Left lung (tissue), 10 donors: ENCODE data around the gene SEMA6A. TPM values are rescaled to one million over a fixed set of nuclear protein-coding genes. Genes with fewer than 3 reads are reported as not detected.

Experiments used
- ATAC-seq: fragments of 200-7000 bp; cut with Tn5 transposase; one replicate; pipeline ENCODE4 v1.9.1; 2020; ENCODE audit warnings: moderate library complexity
- DNase-seq, 4 donors: peaks; one replicate each; pipeline ENCODE4 v3.0.0-alpha.2; 2013 to 2020
- H3K27ac ChIP-seq, 2 donors: fragments of 200-600 bp; sonication (generic) in 1 of 2; one replicate each; pipeline versions ENCODE4 v1.5.0 to v1.8.0; 2020 to 2021
- H3K27me3 ChIP-seq, 2 donors: fragments of 200-600 bp; sonication (generic) in 1 of 2; one replicate each; pipeline versions ENCODE4 v1.5.0 to v1.8.0; 2020 to 2021
- H3K36me3 ChIP-seq, 2 donors: fragments of 200-600 bp; sonication (generic) in 1 of 2; one replicate each; pipeline versions ENCODE4 v1.5.0 to v1.8.0; 2020 to 2021
- H3K4me1 ChIP-seq, 2 donors: fragments of 200-600 bp; one replicate each; pipeline ENCODE4 v1.8.0; 2021
- H3K4me3 ChIP-seq, 2 donors: fragments of 200-600 bp; sonication (generic) in 1 of 2; one replicate each; pipeline versions ENCODE4 v1.5.0 to v1.8.0; 2020 to 2021; ENCODE audit warnings: mild to moderate bottlenecking in 1 of 2
- H3K9me3 ChIP-seq, 2 donors: fragments of 200-600 bp; sonication (generic) in 1 of 2; one replicate each; pipeline versions ENCODE4 v1.5.0 to v1.8.0; 2020 to 2021
- intact Hi-C, 2 donors: fragments of 100-400 bp; cut with DNase I; formaldehyde crosslinking; loops; one replicate each; pipeline versions ENCODE4 v1.11.2 to v1.14.2; 2022
- polyA plus RNA-seq, 6 donors: library from polyadenylated mRNA; unstranded; fragments of 120-200 nt; gene quantifications; one replicate each; pipeline ENCODE4 v1.2.1, GENCODE V29; 2013; ENCODE audit not compliant: insufficient read length in 6 of 6
- total RNA-seq, 2 donors: library from RNA; stranded (reverse); fragmentation: NEBNext Ultra II Directional; extraction: Animal tissue kit (Norgen Biotek cat#: 25700); gene quantifications; one replicate each; pipeline ENCODE4 v1.2.1, GENCODE V29; 2021
- TF ChIP-seq, protein P1 (sequence below), 2 donors: fragments of 200-600 bp; sonication (generic) in 1 of 2; IDR thresholded peaks; one replicate each; pipeline versions ENCODE4 v1.5.0 to v1.8.0; 2021; ENCODE audit warnings: antibody characterized with exemption in 2 of 2
- donor health status: DM: no; HTN: yes; CAD: no.
- donor health status: DM: no; HTN: no; CAD: no.

Gene SEMA6A
- total and polyA plus RNA-seq, 8 donors, result 15.3 to 45.8 (median 39.6) TPM

DNA sequence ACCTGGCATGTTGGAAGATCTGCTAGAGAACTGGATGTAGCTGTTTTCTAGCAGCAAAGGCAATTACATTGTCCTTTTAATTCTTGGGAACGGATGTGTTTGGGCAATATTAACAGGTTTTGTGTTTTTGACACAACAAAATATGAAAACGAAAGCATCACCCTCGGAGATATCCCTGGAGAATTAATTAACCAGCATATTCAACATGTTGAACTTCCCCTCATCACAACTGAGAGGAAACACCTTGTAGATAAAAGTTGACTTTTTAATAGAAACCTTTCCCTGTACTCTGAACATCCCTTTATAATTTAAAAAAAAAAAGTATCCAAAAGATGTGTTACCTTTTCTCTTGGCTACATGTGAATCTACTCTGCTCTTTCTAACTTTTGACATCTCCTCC, 13.0 kb downstream of the SEMA6A start:
- intact Hi-C loops, result no loop called here
- no peak for DNase-seq
- TF ChIP-seq, protein P1, sequence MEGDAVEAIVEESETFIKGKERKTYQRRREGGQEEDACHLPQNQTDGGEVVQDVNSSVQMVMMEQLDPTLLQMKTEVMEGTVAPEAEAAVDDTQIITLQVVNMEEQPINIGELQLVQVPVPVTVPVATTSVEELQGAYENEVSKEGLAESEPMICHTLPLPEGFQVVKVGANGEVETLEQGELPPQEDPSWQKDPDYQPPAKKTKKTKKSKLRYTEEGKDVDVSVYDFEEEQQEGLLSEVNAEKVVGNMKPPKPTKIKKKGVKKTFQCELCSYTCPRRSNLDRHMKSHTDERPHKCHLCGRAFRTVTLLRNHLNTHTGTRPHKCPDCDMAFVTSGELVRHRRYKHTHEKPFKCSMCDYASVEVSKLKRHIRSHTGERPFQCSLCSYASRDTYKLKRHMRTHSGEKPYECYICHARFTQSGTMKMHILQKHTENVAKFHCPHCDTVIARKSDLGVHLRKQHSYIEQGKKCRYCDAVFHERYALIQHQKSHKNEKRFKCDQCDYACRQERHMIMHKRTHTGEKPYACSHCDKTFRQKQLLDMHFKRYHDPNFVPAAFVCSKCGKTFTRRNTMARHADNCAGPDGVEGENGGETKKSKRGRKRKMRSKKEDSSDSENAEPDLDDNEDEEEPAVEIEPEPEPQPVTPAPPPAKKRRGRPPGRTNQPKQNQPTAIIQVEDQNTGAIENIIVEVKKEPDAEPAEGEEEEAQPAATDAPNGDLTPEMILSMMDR (IDR thresholded peaks at IDR 0.05), result no peak
- H3K36me3 ChIP-seq, result no peaks in the 10 kb centered on the region
- no peaks in the 10 kb centered on the region for H3K9me3 ChIP-seq
- no peak overlapping the region for H3K27ac ChIP-seq
- no peak overlapping the region for H3K4me3 ChIP-seq
- ATAC-seq, result no peak
- peaks cover 0 to 3% of the 10 kb centered on the region in 2 donors for H3K4me1 ChIP-seq
- no peaks in the 10 kb centered on the region for H3K27me3 ChIP-seq

DNA sequence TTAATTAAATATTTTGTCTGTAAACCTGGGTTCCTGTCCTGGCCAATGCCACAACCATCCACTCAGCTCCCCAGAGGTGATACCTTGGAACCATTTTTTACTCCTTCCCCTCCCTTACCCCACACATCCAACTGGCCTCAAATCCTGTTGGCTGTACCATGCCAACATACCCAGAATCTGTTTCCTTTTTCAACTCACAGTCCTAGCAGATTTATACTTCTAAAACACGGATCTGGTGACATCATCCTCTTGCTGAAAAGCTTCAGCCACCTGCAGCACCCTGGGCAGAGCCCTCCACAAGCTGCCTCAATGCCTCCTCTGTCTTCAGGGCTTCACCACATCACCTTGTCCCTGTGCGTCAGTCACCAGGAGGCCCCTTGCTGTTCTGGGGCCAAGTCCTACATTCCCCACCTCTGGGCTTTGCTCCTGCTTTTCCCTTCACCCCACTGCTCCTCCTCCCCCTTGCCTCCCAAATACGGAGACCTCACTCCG, 14.9 kb downstream of the SEMA6A start:
- ATAC-seq (no peak), DNase-seq (no peak)
- intact Hi-C loops, result no loop called here
- Histone ChIP-seq H3K4me1 (peaks cover 0 to 3% of the 10 kb centered on the region in 2 donors), H3K36me3 (no peaks in the 10 kb centered on the region), H3K4me3 (no peak overlapping the region), H3K27ac (no peak overlapping the region), H3K27me3 (no peaks in the 10 kb centered on the region), H3K9me3 (no peaks in the 10 kb centered on the region)
- TF ChIP-seq, protein P1 (IDR thresholded peaks at IDR 0.05), result no peak

DNA sequence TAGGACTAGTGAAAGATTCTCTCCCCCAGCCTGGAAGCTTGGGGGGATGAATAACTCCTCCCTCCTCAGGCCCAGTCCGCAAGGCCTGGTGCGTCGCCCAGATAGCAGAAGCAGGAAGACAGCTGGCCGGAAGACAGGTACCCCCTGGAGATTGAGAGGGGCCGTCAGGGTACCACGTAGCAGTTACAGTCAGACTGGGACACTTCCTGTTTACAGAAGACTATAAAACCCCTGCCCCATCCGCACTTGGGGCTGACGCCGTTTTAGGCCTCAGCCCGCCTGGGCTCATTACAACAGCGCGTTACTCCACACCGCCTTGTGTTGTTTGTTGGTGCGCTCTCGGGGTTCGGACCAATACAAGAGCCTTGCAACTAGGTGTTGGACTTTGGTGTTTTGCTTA, 15.4 kb downstream of the SEMA6A start:
- no peaks in the 10 kb centered on the region for H3K27me3 ChIP-seq
- ATAC-seq, result no peak

DNA sequence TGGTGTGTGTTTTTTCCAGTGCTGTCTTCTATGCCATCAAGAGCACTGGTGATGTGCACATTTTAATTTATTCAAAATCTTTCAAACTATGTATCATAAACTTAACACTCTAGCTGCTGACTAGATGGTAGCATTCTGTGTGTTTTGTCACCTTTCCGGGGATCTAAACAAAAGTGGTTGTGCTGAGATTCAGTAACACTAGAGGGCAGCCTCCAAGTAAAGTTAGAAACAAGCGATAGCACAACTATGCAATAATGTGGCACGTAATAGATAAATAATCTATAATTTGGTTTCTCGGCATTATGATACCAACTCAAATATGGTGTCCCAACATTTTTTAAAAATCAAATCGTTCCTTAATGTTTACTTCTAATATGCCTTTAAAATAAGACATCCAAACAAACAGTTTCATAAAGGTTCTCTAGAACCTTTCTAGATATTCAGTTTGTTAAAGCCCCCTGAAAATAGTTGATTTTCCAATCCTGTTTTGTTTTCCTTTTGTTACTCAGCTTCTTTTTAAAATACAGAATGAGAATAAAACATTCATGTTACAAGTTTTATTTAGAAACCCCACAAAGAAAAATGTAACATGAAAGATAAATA, 16.9 kb downstream of the SEMA6A start:
- TF ChIP-seq, protein P1 (IDR thresholded peaks at IDR 0.05), result peak; percentile 19 to 30
- H3K9me3 ChIP-seq, result no peaks in the 10 kb centered on the region
- no peaks in the 10 kb centered on the region for H3K27me3 ChIP-seq
- intact Hi-C loops, result no loop called here
- no peaks in the 10 kb centered on the region for H3K36me3 ChIP-seq
- ATAC-seq, result no peak
- H3K27ac ChIP-seq, result no peak overlapping the region
- H3K4me1 ChIP-seq, result no peaks in the 10 kb centered on the region
- no peak overlapping the region for H3K4me3 ChIP-seq
- DNase-seq, result no peak

More for the DNA sequence above, 15.4 kb downstream of the SEMA6A start:
- no peaks in the 10 kb centered on the region for H3K9me3 ChIP-seq
- TF ChIP-seq, protein P1 (IDR thresholded peaks at IDR 0.05), result no peak
- intact Hi-C loops, result no loop called here
- H3K4me3 ChIP-seq, result no peak overlapping the region
- no peaks in the 10 kb centered on the region for H3K36me3 ChIP-seq
- H3K27ac ChIP-seq, result no peak overlapping the region
- H3K4me1 ChIP-seq, result peaks cover 0 to 2% of the 10 kb centered on the region in 2 donors
- no peak for DNase-seq

DNA sequence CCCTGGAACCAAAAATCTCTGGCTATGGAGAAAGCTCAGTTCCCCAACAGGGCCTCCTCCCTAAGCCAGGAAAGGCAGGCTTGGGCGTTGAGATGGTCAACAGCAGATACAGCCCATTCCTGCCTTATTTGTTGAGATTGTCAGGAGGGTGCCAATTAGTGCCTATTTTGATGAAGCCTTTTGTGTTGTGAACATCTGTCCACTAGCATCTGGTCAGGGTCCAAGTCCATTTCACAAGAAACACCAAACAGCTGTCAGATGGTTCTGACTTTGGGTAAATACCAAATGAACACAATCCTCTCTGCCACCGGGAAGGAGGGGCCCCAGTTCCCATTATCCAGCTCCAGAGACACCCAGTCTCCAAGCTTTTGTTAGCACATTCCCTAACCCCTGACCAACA, 19.9 kb downstream of the SEMA6A start:
- no peak for ATAC-seq
- no peak overlapping the region for H3K27ac ChIP-seq
- no peak for DNase-seq
- H3K36me3 ChIP-seq, result no peaks in the 10 kb centered on the region
- intact Hi-C loops, result no loop called here
- no peak overlapping the region for H3K4me3 ChIP-seq
- H3K4me1 ChIP-seq, result no peaks in the 10 kb centered on the region
- H3K9me3 ChIP-seq, result no peaks in the 10 kb centered on the region
- TF ChIP-seq, protein P1 (IDR thresholded peaks at IDR 0.05), result no peak
- H3K27me3 ChIP-seq, result no peaks in the 10 kb centered on the region
